PC-9 (cell line): ENCODE data around the gene CCK.

ENCODE experiments used
- EZH2 ChIP-seq: fragments of 200-600 bp; sonication (generic); IDR thresholded peaks from 2 replicates; pipeline ENCODE4 v1.8.0; 2017; ENCODE audit warnings: antibody characterized with exemption, low read depth
- TF ChIP-seq, protein P1 (sequence below): fragments of 200-600 bp; sonication (generic); conservative IDR thresholded peaks from 2 replicates; pipeline ENCODE4 v1.6.1; 2017; ENCODE audit warnings: mixed run types, antibody characterized with exemption, mild to moderate bottlenecking, moderate library complexity

DNA sequence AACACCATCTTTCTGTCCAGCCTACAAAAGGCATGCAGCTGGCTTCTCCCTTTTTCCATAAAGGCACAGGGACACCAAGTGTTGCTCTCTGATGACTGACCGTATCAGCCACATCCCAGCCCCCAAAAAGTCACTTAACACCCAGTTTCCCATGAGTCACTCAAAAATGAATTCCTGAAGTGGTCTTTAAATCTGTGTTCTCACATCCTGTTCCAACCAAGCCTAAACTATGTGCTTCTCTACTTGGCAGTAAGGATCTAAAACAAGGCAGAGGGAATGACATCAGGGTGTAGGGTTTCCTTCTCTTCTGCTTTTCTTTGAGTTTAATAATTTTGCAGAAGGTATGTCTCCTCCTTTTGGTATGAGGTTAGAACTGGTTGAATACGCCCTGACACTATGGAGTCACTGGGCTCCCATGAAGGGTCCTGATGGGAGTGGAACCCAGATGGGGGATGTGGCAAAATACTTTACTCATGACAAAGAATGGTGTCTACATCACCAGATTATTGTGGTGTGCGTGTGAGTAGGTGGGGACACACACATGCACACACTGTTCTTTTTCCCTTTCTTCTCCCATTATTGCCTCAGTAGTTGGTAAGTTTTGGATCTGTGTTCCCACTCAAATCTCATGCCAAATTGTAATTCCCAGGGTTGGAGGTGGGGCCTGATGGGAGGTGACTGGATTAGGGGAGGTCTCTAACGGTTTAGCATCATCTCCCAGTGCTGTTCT is 35.6 kb upstream of the CCK start:
- TF ChIP-seq, protein P1, sequence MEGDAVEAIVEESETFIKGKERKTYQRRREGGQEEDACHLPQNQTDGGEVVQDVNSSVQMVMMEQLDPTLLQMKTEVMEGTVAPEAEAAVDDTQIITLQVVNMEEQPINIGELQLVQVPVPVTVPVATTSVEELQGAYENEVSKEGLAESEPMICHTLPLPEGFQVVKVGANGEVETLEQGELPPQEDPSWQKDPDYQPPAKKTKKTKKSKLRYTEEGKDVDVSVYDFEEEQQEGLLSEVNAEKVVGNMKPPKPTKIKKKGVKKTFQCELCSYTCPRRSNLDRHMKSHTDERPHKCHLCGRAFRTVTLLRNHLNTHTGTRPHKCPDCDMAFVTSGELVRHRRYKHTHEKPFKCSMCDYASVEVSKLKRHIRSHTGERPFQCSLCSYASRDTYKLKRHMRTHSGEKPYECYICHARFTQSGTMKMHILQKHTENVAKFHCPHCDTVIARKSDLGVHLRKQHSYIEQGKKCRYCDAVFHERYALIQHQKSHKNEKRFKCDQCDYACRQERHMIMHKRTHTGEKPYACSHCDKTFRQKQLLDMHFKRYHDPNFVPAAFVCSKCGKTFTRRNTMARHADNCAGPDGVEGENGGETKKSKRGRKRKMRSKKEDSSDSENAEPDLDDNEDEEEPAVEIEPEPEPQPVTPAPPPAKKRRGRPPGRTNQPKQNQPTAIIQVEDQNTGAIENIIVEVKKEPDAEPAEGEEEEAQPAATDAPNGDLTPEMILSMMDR = no peak
- no peak for TF ChIP-seq EZH2
